OCI-LY1 (cell line): ENCODE results near the gene PUM2.

Experiments
- H2AFZ ChIP-seq: fragments of 200-600 bp; sonication (generic), shearing (Covaris generic); 2 replicates; pipeline ENCODE4 v1.6.0; 2014; ENCODE audit warnings: antibody characterized with exemption, mild to moderate bottlenecking, low read length
- H3F3A ChIP-seq: fragments of 200-600 bp; sonication (generic), shearing (Covaris generic); 2 replicates; pipeline ENCODE4 v1.6.0; 2014; ENCODE audit warnings: mild to moderate bottlenecking, antibody characterized with exemption, low read length, moderate library complexity; ENCODE audit not compliant: insufficient read depth
- H3K27ac ChIP-seq: fragments of 200-600 bp; sonication (generic); 2 replicates; pipeline ENCODE4 v1.5.1; 2014; ENCODE audit warnings: low read length, mixed run types, mild to moderate bottlenecking, low read depth; ENCODE audit not compliant: poor library complexity, severe bottlenecking
- H3K27me3 ChIP-seq: fragments of 200-600 bp; sonication (generic); 2 replicates; pipeline ENCODE4 v1.6.0; 2014; ENCODE audit warnings: antibody characterized with exemption, mild to moderate bottlenecking, low read length, moderate library complexity; ENCODE audit not compliant: insufficient read depth
- H3K36me3 ChIP-seq: fragments of 200-600 bp; sonication (generic); 2 replicates; pipeline ENCODE4 v1.6.1; 2014; ENCODE audit warnings: mild to moderate bottlenecking, antibody characterized with exemption, low read length, moderate library complexity, mixed read lengths; ENCODE audit not compliant: insufficient read depth
- H3K4me1 ChIP-seq: fragments of 200-600 bp; sonication (generic); 2 replicates; pipeline ENCODE4 v1.5.1; 2014; ENCODE audit warnings: mild to moderate bottlenecking, low read length, moderate library complexity; ENCODE audit not compliant: insufficient read depth, severe bottlenecking
- H3K4me2 ChIP-seq: fragments of 200-600 bp; sonication (generic), shearing (Covaris generic); 2 replicates; pipeline ENCODE4 v1.6.1; 2014; ENCODE audit warnings: low read length
- H3K4me3 ChIP-seq: fragments of 200-600 bp; sonication (generic); 2 replicates; pipeline ENCODE4 v1.5.1; 2014; ENCODE audit warnings: low read length, low read depth, mild to moderate bottlenecking, mixed read lengths; ENCODE audit not compliant: poor library complexity, severe bottlenecking
- H3K79me2 ChIP-seq: fragments of 200-600 bp; shearing (Covaris generic); 2 replicates; pipeline ENCODE4 v1.6.1; 2016; ENCODE audit warnings: mixed run types, low read length, mixed read lengths; ENCODE audit not compliant: insufficient read depth
- H3K9ac ChIP-seq: fragments of 200-600 bp; sonication (generic), shearing (Covaris generic); 2 replicates; pipeline ENCODE4 v1.6.1; 2014; ENCODE audit warnings: mild to moderate bottlenecking, low read length, mixed read lengths
- H3K9me2 ChIP-seq: fragments of 200-600 bp; sonication (generic), shearing (Covaris generic); 2 replicates; pipeline ENCODE4 v1.6.1; 2014; ENCODE audit warnings: low read depth, mild to moderate bottlenecking, low read length, mixed read lengths
- H3K9me3 ChIP-seq: fragments of 200-600 bp; shearing (Covaris generic); 2 replicates; pipeline ENCODE4 v1.6.1; 2014; ENCODE audit warnings: low read length, mixed read lengths
- H4K20me1 ChIP-seq: fragments of 200-600 bp; sonication (generic), shearing (Covaris generic); 2 replicates; pipeline ENCODE4 v1.6.0; 2016; ENCODE audit warnings: mild to moderate bottlenecking, low read length; ENCODE audit not compliant: insufficient read depth
- CTCF ChIP-seq: fragments of 200-600 bp; sonication (generic), shearing (Covaris generic); IDR thresholded peaks from 2 replicates; pipeline ENCODE4 v1.5.1; 2017; ENCODE audit warnings: mild to moderate bottlenecking, antibody characterized with exemption, low read length, moderate library complexity, mixed read lengths
- EZH2 ChIP-seq: fragments of 200-600 bp; sonication (generic), shearing (Covaris generic); IDR thresholded peaks from 2 replicates; pipeline ENCODE4 v1.8.0; 2017; ENCODE audit warnings: borderline replicate concordance, mixed run types, mild to moderate bottlenecking, antibody characterized with exemption, low read length, moderate library complexity, mixed read lengths

The PUM2 gene

DNA sequence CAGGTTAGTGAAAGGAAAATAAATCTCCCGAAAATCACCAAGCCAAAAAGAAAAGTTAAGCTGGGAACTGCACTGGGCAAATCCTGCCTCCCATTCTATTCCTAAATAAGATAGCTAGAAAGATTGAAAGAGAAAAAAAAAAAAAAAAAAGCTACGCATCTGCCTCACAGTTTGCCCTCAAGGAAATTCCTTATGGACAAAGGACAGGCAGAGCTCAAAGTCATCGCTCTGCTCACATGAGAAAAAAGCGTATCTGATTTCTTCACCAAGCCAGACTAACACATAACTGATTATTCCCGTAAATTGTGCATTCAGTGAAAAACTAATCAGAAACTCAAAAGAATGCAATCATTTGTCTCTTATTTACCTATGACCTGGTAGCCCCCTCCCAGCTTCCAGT lies 50.0 kb downstream of the PUM2 start:
- Histone ChIP-seq H3K79me2 (peaks cover 13% of the 10 kb centered on the region), H4K20me1 (no peaks in the 10 kb centered on the region), H3K4me1 (no peaks in the 10 kb centered on the region), H3K4me3 (no peak overlapping the region), H3K9me3 (no peaks in the 10 kb centered on the region), H3K9me2 (no peaks in the 10 kb centered on the region), H3K9ac (no peak overlapping the region), H3K4me2 (no peak overlapping the region), H3F3A (no peaks in the 10 kb centered on the region), H3K27ac (no peak overlapping the region), H3K36me3 (peaks cover 91% of the 10 kb centered on the region), H2AFZ (no peak overlapping the region), H3K27me3 (no peaks in the 10 kb centered on the region)
- TF ChIP-seq CTCF (no peak), EZH2 (no peak)

DNA sequence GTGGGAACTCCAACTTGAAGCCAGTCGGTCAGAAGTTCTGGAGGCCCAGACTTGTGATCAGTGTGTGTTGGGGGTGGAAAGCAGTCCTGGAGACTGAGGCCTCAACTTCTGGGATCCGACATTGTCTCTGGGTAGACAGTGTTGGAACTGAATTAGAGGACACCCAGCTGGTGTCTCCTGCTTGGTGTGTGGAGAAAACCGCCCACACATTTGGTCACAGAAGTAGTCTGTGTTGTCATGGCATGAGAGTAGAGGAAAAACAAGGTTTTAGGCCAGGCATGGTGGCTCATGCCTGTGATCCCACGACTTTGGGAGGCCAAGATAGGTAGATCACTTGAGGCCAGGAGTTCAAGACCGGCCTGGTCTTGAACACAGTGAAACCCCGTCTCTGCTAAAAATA lies 51.5 kb downstream of the PUM2 start:
- peaks cover 16% of the 10 kb centered on the region for H3K79me2 ChIP-seq
- TF ChIP-seq EZH2, result no peak
- TF ChIP-seq CTCF, result no peak
- no peaks in the 10 kb centered on the region for H3F3A ChIP-seq
- peaks cover 90% of the 10 kb centered on the region for H3K36me3 ChIP-seq
- H3K27ac ChIP-seq, result no peak overlapping the region
- H3K4me2 ChIP-seq, result no peak overlapping the region
- no peaks in the 10 kb centered on the region for H3K9me3 ChIP-seq
- no peaks in the 10 kb centered on the region for H3K4me1 ChIP-seq
- H2AFZ ChIP-seq, result no peak overlapping the region
- no peak overlapping the region for H3K4me3 ChIP-seq
- no peaks in the 10 kb centered on the region for H3K9me2 ChIP-seq
- no peaks in the 10 kb centered on the region; the same call in 1 of the 2 replicates for H4K20me1 ChIP-seq
- no peaks in the 10 kb centered on the region for H3K27me3 ChIP-seq
- H3K9ac ChIP-seq, result no peak overlapping the region

DNA sequence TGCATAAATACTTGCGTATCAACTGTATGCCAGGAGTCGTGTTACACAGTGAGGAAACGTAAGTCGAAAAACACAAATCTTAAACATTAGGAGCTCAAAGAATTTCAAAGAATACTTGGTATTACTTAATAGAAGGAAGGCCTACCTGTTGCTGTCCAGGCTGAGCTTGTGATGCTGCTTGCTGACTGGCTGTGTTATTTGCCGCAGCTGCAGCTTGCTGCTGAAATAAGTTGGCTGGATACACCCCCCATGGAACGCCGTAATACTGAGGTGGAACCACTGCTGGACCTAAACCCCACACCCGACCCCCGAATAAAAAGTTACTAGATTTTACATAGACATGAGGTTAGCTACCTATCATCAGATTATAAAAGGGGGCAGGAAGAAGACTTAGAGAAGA lies 56.4 kb downstream of the PUM2 start:
- H3K9me2 ChIP-seq, result no peaks in the 10 kb centered on the region
- no peak overlapping the region for H2AFZ ChIP-seq
- no peak overlapping the region for H3K27ac ChIP-seq
- H3K27me3 ChIP-seq, result no peaks in the 10 kb centered on the region
- no peak overlapping the region for H3K4me2 ChIP-seq
- no peaks in the 10 kb centered on the region for H3F3A ChIP-seq
- H3K79me2 ChIP-seq, result peaks cover 16% of the 10 kb centered on the region
- H3K9ac ChIP-seq, result no peak overlapping the region
- H3K4me1 ChIP-seq, result no peaks in the 10 kb centered on the region
- no peak overlapping the region for H3K4me3 ChIP-seq
- H3K9me3 ChIP-seq, result no peaks in the 10 kb centered on the region
- H3K36me3 ChIP-seq, result peaks cover 90% of the 10 kb centered on the region
- H4K20me1 ChIP-seq, result no peaks in the 10 kb centered on the region; the same call in none of the 2 replicates
- no peak for TF ChIP-seq EZH2
- no peak for TF ChIP-seq CTCF
